HCT116 (cell line): Measurements from ENCODE around the gene NR2E1. TPM values are rescaled to one million over a fixed set of nuclear protein-coding genes. Genes with fewer than 3 reads are reported as not detected.

Experiments
- ATAC-seq: fragments of 200-7000 bp; cut with Tn5 transposase; 2 replicates; pipeline ENCODE4 v1.9.1; 2020; ENCODE audit warnings: mild to moderate bottlenecking, moderate library complexity
- BruUV-seq: library from RNA; stranded (reverse); fragments of 400-500 nt; replicated peaks from 2 replicates; lab custom pipeline; 2021; lab: Mats Ljungman, UMichigan
- CTCF ChIA-PET: fragments of 300-600 bp; sonication (Branson Sonifier 250); formaldehyde crosslinking; loops from one replicate; lab custom pipeline; 2021; ENCODE audit warnings: antibody characterized with exemption; lab: Charles Lee
- POLR2A ChIA-PET: fragments of 300-600, 350-600 bp; sonication (Branson Sonifier 250); formaldehyde crosslinking; loops from one replicate; lab custom pipeline; 2021; ENCODE audit warnings: antibody characterized with exemption; lab: Charles Lee
- RAD21 ChIA-PET, 2 experiments: fragments of 300-600 bp; sonication (Branson Sonifier 250); formaldehyde crosslinking; loops; one replicate each; lab custom pipeline; 2023; ENCODE audit warnings: low total read pairs in 2 of 2; ENCODE audit not compliant: uncharacterized antibody in 2 of 2, unreplicated experiment in 2 of 2, low non-redundant PET in 1 of 2; lab: Charles Lee
- DNase-seq: peaks from one replicate; pipeline ENCODE4 v3.0.0-alpha.2; 2010; ENCODE audit warnings: low read depth, low spot score
- H2AFZ ChIP-seq: fragments of 200-600 bp; shearing (Covaris generic), sonication (generic); 2 replicates; pipeline ENCODE4 v1.6.1; 2017; ENCODE audit warnings: low read depth, mixed run types, mixed read lengths, antibody characterized with exemption, low read length; ENCODE audit not compliant: poor library complexity, severe bottlenecking
- H3K27ac ChIP-seq: 2 replicates; pipeline ENCODE4 v1.5.1; 2012; ENCODE audit warnings: low read depth, low read length
- H3K27me3 ChIP-seq: fragments of 200-600 bp; sonication (generic); 2 replicates; pipeline ENCODE4 v1.6.1; 2016; ENCODE audit warnings: mixed run types, low read length, mixed read lengths; ENCODE audit not compliant: insufficient read depth
- H3K36me3 ChIP-seq, 2 experiments: fragments of 200-500 bp in 1 of 2; fragments of 200-600 bp in 1 of 2; sonication (Bioruptor generic) in 1 of 2; sonication (generic) in 1 of 2; 2 replicates each; pipeline versions ENCODE4 v1.5.1 to v1.6.1; 2014 to 2016; ENCODE audit warnings: low read length in 2 of 2, inconsistent platforms in 1 of 2, mixed read lengths in 1 of 2, mixed run types in 1 of 2; ENCODE audit not compliant: insufficient read depth in 2 of 2, control insufficient read depth in 1 of 2
- H3K4me1 ChIP-seq, 2 experiments: fragments of 200-600 bp in 1 of 2; sonication (generic) in 1 of 2; 2 replicates each; pipeline versions ENCODE4 v1.5.1 to v1.6.1; 2012 to 2017; ENCODE audit warnings: low read length in 2 of 2, inconsistent platforms in 1 of 2, mild to moderate bottlenecking in 1 of 2, mixed read lengths in 1 of 2, mixed run types in 1 of 2, moderate library complexity in 1 of 2; ENCODE audit not compliant: insufficient read depth in 2 of 2, control insufficient read depth in 1 of 2
- H3K4me2 ChIP-seq: fragments of 200-600 bp; sonication (generic); 2 replicates; pipeline ENCODE4 v1.6.1; 2017; ENCODE audit warnings: mixed run types, low read length, mixed read lengths
- H3K4me3 ChIP-seq, 2 experiments: fragments of 200-600 bp in 1 of 2; sonication (generic) in 1 of 2; replicated peaks in 1 of 2; 2 replicates each; pipeline ENCODE4 v1.5.1; 2011 to 2016; ENCODE audit warnings: low read length in 2 of 2, control low read depth in 1 of 2, low read depth in 1 of 2, mild to moderate bottlenecking in 1 of 2, mixed read lengths in 1 of 2, mixed run types in 1 of 2
- H3K79me2 ChIP-seq: fragments of 200-600 bp; sonication (generic); 2 replicates; pipeline ENCODE4 v1.6.1; 2017; ENCODE audit warnings: mild to moderate bottlenecking, mixed run types, low read length, moderate library complexity, mixed read lengths; ENCODE audit not compliant: insufficient read depth
- H3K9ac ChIP-seq: fragments of 200-600 bp; sonication (generic); 2 replicates; pipeline ENCODE4 v1.6.1; 2016; ENCODE audit warnings: low read length, mixed read lengths
- H3K9me2 ChIP-seq: fragments of 200-600 bp; sonication (generic), shearing (Covaris generic); 2 replicates; pipeline ENCODE4 v1.6.1; 2017; ENCODE audit warnings: mixed run types, mild to moderate bottlenecking, moderate library complexity; ENCODE audit not compliant: insufficient read depth
- H3K9me3 ChIP-seq, 2 experiments: fragments of 200-500 bp in 1 of 2; fragments of 200-600 bp in 1 of 2; sonication (Bioruptor generic) in 1 of 2; sonication (generic) in 1 of 2; 2 replicates each; pipeline ENCODE4 v1.6.1; 2014 to 2017; ENCODE audit warnings: low read length in 2 of 2, mixed read lengths in 2 of 2, inconsistent platforms in 1 of 2, low read depth in 1 of 2, mild to moderate bottlenecking in 1 of 2, mixed run types in 1 of 2, moderate library complexity in 1 of 2; ENCODE audit not compliant: control insufficient read depth in 1 of 2, insufficient read depth in 1 of 2
- H4K20me1 ChIP-seq: fragments of 200-600 bp; sonication (generic), shearing (Covaris generic); 2 replicates; pipeline ENCODE4 v1.6.1; 2017; ENCODE audit warnings: mixed run types, mild to moderate bottlenecking, moderate library complexity; ENCODE audit not compliant: insufficient read depth
- CBX3 ChIP-seq: IDR thresholded peaks from 2 replicates; pipeline ENCODE4 v1.6.1; 2012; ENCODE audit warnings: low read depth
- CEBPB ChIP-seq: IDR thresholded peaks from 2 replicates; pipeline ENCODE4 v1.6.1; 2012; ENCODE audit warnings: low read depth
- EZH2phosphoT487 ChIP-seq: fragments of 200-600 bp; IDR thresholded peaks from 2 replicates; pipeline ENCODE4 v1.6.1; 2018; ENCODE audit warnings: antibody characterized with exemption, borderline replicate concordance
- JUND ChIP-seq: IDR thresholded peaks from 2 replicates; pipeline ENCODE4 v1.6.1; 2012
- POLR2AphosphoS5 ChIP-seq: IDR thresholded peaks from 2 replicates; pipeline ENCODE4 v1.6.1; 2011; ENCODE audit warnings: mild to moderate bottlenecking, low read depth, low read length, moderate library complexity
- RAD21 ChIP-seq: IDR thresholded peaks from 2 replicates; pipeline ENCODE4 v1.6.1; 2012; ENCODE audit warnings: low read depth, mild to moderate bottlenecking
- SP1 ChIP-seq: IDR thresholded peaks from 2 replicates; pipeline ENCODE4 v1.6.1; 2012; ENCODE audit warnings: low read depth
- SRF ChIP-seq: IDR thresholded peaks from 2 replicates; pipeline ENCODE4 v1.6.1; 2012; ENCODE audit warnings: low read depth
- TCF7L2 ChIP-seq: IDR thresholded peaks from 2 replicates; pipeline ENCODE4 v1.7.0; 2011; ENCODE audit warnings: borderline replicate concordance, inconsistent platforms; ENCODE audit not compliant: insufficient read depth, insufficient read length; ENCODE audit errors: extremely low read depth
- YY1 ChIP-seq: IDR thresholded peaks from 2 replicates; pipeline ENCODE4 v1.6.1; 2011; ENCODE audit warnings: low read length, low read depth, moderate library complexity, mild to moderate bottlenecking; ENCODE audit not compliant: insufficient replicate concordance; ENCODE audit errors: extremely low read depth
- ZFX ChIP-seq: fragments of 450-650 bp; IDR thresholded peaks from 2 replicates; pipeline ENCODE4 v1.6.1; 2017
- intact Hi-C: fragments of 100-400 bp; cut with micrococcal nuclease; formaldehyde crosslinking; loops from 2 replicates; pipeline ENCODE4 v1.10.0; 2022
- total RNA-seq: library from RNA; stranded (reverse); gene quantifications from one replicate; pipeline ENCODE4 v1.2.1, GENCODE V29; 2021; ENCODE audit not compliant: unreplicated experiment
- TF ChIP-seq, protein P1 (sequence below): IDR thresholded peaks from 2 replicates; pipeline ENCODE4 v1.6.1; 2011; ENCODE audit warnings: mild to moderate bottlenecking, low read length, moderate library complexity; ENCODE audit not compliant: insufficient replicate concordance; ENCODE audit errors: extremely low read depth
- TF ChIP-seq, protein P2 (sequence below): IDR thresholded peaks from 2 replicates; pipeline ENCODE4 v1.6.1; 2012

Gene NR2E1
- total RNA-seq, 1 experiment from 2014 or later, result not detected

DNA sequence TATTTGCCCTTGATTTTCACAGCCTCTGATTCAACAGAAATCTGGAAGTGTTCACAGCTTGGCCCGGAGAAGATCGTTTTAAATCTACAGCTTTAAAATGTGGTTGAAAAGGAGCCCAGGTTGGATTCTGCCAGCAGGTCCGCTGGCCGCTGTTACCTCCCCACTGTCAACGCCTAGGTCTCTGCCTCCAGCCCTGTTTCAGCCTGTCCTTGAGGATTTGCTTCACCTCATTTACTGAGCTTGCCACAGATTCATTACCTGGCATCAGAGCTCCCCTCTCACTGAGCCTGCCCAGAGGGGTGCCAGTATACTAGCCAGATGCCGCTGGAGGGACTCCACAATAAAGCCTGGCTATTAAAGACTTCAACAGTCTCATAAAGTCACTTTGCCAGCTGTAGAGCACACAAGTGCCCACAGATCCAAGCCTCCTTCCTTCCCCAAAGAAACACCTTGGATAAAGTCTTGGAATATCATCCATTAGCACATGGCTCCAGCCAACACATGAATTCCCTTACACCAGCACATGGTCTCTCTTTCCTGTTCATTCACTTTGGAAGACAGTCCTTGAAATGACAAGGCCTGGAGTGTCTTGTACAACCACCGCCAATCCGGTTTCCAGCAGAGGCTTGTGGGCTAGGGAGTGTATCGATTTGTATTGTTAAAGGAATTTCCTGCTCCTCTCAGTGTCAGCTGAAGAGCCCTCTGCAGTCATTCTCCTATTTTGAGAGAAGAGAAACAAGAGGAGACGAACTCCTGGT, 9.5 kb upstream of the NR2E1 start:
- ATAC-seq, result no peak
- TF ChIP-seq ZFX (no peak), TCF7L2 (no peak), CEBPB (no peak), CBX3 (no peak), SRF (no peak), JUND (no peak), SP1 (no peak), YY1 (no peak)
- TF ChIP-seq, all 23 proteins: peak for 0
- no peak overlapping the region for H3K27ac ChIP-seq
- no peaks in the 10 kb centered on the region for H3K79me2 ChIP-seq
- H3K9me3 ChIP-seq, result no peaks in the 10 kb centered on the region
- no peaks in the 10 kb centered on the region for H3K27me3 ChIP-seq
- H3K4me3 ChIP-seq, result no peak overlapping the region
- H3K9me2 ChIP-seq, result no peaks in the 10 kb centered on the region
- no peaks in the 10 kb centered on the region for H3K4me1 ChIP-seq
- H2AFZ ChIP-seq, result no peak overlapping the region
- intact Hi-C loops, result no loop called here
- POLR2A ChIA-PET, result no interaction called here
- H4K20me1 ChIP-seq, result no peaks in the 10 kb centered on the region
- no peak for DNase-seq
- RAD21 ChIA-PET, result no interaction called here
- CTCF ChIA-PET, result no interaction called here
- no peak overlapping the region for H3K4me2 ChIP-seq
- no TSS peak for BruUV-seq
- no peaks in the 10 kb centered on the region for H3K36me3 ChIP-seq
- H3K9ac ChIP-seq, result no peak overlapping the region

DNA sequence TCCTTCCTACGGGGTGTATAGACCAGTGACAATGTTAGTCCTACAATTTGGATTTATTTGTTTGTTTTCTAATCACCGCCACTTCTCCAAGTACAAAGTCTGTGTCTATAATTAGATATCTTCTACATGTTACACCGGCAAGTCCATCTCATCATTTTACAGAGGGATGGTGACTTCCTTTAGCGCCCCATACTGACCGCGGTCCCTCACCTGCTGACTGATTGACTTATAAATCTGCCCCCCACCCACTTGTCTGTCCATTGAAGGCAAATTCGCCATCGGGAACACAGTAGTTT, 8.9 kb upstream of the NR2E1 start:
- ChIA-PET POLR2A (no interaction called here), CTCF (no interaction called here)
- ATAC-seq (no peak), DNase-seq (no peak)
- 0 out of 2 replicates have a peak, but pooled peaks cover 4% of the 10 kb centered on the region for H3K27me3 ChIP-seq
- no TSS peak for BruUV-seq
- intact Hi-C loops, result no loop called here
- no peak overlapping the region for H3K27ac ChIP-seq
- H3K4me2 ChIP-seq, result no peak overlapping the region
- H2AFZ ChIP-seq, result no peak overlapping the region
- no peaks in the 10 kb centered on the region for H3K9me2 ChIP-seq
- no peaks in the 10 kb centered on the region for H3K36me3 ChIP-seq
- no peaks in the 10 kb centered on the region for H4K20me1 ChIP-seq
- no peaks in the 10 kb centered on the region for H3K79me2 ChIP-seq
- H3K4me3 ChIP-seq, result no peak overlapping the region
- no peaks in the 10 kb centered on the region for H3K9me3 ChIP-seq
- no peak overlapping the region for H3K9ac ChIP-seq
- TF ChIP-seq ZFX (no peak), JUND (no peak), SP1 (no peak), RAD21 (no peak), CBX3 (no peak), EZH2phosphoT487 (no peak), CEBPB (no peak), POLR2AphosphoS5 (no peak)
- TF ChIP-seq, protein P1, sequence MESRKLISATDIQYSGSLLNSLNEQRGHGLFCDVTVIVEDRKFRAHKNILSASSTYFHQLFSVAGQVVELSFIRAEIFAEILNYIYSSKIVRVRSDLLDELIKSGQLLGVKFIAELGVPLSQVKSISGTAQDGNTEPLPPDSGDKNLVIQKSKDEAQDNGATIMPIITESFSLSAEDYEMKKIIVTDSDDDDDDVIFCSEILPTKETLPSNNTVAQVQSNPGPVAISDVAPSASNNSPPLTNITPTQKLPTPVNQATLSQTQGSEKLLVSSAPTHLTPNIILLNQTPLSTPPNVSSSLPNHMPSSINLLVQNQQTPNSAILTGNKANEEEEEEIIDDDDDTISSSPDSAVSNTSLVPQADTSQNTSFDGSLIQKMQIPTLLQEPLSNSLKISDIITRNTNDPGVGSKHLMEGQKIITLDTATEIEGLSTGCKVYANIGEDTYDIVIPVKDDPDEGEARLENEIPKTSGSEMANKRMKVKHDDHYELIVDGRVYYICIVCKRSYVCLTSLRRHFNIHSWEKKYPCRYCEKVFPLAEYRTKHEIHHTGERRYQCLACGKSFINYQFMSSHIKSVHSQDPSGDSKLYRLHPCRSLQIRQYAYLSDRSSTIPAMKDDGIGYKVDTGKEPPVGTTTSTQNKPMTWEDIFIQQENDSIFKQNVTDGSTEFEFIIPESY, result no peak
- TF ChIP-seq, protein P2, sequence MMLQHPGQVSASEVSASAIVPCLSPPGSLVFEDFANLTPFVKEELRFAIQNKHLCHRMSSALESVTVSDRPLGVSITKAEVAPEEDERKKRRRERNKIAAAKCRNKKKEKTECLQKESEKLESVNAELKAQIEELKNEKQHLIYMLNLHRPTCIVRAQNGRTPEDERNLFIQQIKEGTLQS, result no peak
- TF ChIP-seq, all 23 proteins: peak for 0
- RAD21 ChIA-PET, result no interaction called here
- no peaks in the 10 kb centered on the region for H3K4me1 ChIP-seq
